Stimulated activated effector memory CD8-positive, alpha-beta T cell treated with anti-CD3 and anti-CD28 coated beads, Interleukin-12 subunit alpha, Interleukin-12 subunit beta, amount 100 ng/mL, for 72 hours (primary cell): ENCODE data around the gene CRIP3.

Experiments used
- ATAC-seq: fragments of 150-1000 bp; cut with Tn5 transposase; 2 replicates; pipeline ENCODE4 v1.10.0; 2021
- DNase-seq, 2 donors: peaks; one replicate each; pipeline ENCODE4 v3.0.0; 2021 to 2022; ENCODE audit warnings: low spot score in 2 of 2
- H3K27ac Mint-ChIP-seq: one replicate; pipeline ENCODE4 v1.8.0; 2022; ENCODE audit warnings: mild to moderate bottlenecking, mixed read lengths
- H3K36me3 Mint-ChIP-seq: one replicate; pipeline ENCODE4 v1.8.0; 2022; ENCODE audit warnings: mild to moderate bottlenecking, mixed read lengths
- H3K4me1 Mint-ChIP-seq: one replicate; pipeline ENCODE4 v1.8.0; 2022; ENCODE audit warnings: mixed read lengths
- H3K4me3 Mint-ChIP-seq: one replicate; pipeline ENCODE4 v1.8.0; 2022; ENCODE audit warnings: mild to moderate bottlenecking, mixed read lengths
- H3K9me3 Mint-ChIP-seq: one replicate; pipeline ENCODE4 v1.8.0; 2022; ENCODE audit warnings: mixed read lengths

CRIP3 gene

GRCh38 chr6:43298565-43299337 is 9.9 kb downstream of the CRIP3 start:
- Mint-ChIP-seq H3K4me1 (no peaks in the 10 kb centered on the region), H3K36me3 (no peaks in the 10 kb centered on the region), H3K9me3 (no peaks in the 10 kb centered on the region), H3K4me3 (no peak overlapping the region), H3K27ac (no peak overlapping the region)
- ATAC-seq (no peak), DNase-seq (no peak)

- DNase-seq = no peak
- H3K4me3 Mint-ChIP-seq = no peak within 1 kb of the TSS
- no peak for ATAC-seq
- no peaks in the 10 kb centered on the region for H3K36me3 Mint-ChIP-seq
- H3K9me3 Mint-ChIP-seq = no peaks in the 10 kb centered on the region
- H3K27ac Mint-ChIP-seq = no peak within 1 kb of the TSS
- H3K4me1 Mint-ChIP-seq = no peaks in the 10 kb centered on the region
Measured at GRCh38 chr6:43297644-43298564, 10.7 kb downstream of the CRIP3 start, which contains the start of gene SLC22A7. Gene SLC22A7 (plus strand): TSS chr6:43298260. CDS start chr6:43298359, 99 bp downstream.

GRCh38 chr6:43296780-43297497 is 11.7 kb downstream of the CRIP3 start:
- Mint-ChIP-seq H3K9me3 (no peaks in the 10 kb centered on the region), H3K36me3 (no peaks in the 10 kb centered on the region), H3K27ac (no peak overlapping the region), H3K4me3 (no peak overlapping the region), H3K4me1 (no peaks in the 10 kb centered on the region)
- ATAC-seq = no peak
- no peak for DNase-seq

GRCh38 chr6:43295456-43295855 is 13.2 kb downstream of the CRIP3 start:
- ATAC-seq (no peak), DNase-seq (no peak)
- H3K36me3 Mint-ChIP-seq = no peaks in the 10 kb centered on the region
- H3K9me3 Mint-ChIP-seq = no peaks in the 10 kb centered on the region
- no peaks in the 10 kb centered on the region for H3K4me1 Mint-ChIP-seq
- H3K27ac Mint-ChIP-seq = no peak overlapping the region
- no peak overlapping the region for H3K4me3 Mint-ChIP-seq

- ATAC-seq (no peak), DNase-seq (no peak)
- H3K36me3 Mint-ChIP-seq = no peaks in the 10 kb centered on the region
- H3K4me1 Mint-ChIP-seq = no peaks in the 10 kb centered on the region
- H3K27ac Mint-ChIP-seq = no peak overlapping the region
- H3K4me3 Mint-ChIP-seq = no peak overlapping the region
- no peaks in the 10 kb centered on the region for H3K9me3 Mint-ChIP-seq
Measured at GRCh38 chr6:43294536-43294935, 14.1 kb downstream of the CRIP3 start.

- no peak for DNase-seq
- no peak for ATAC-seq
- H3K4me3 Mint-ChIP-seq = no peak overlapping the region
- no peaks in the 10 kb centered on the region for H3K36me3 Mint-ChIP-seq
- H3K4me1 Mint-ChIP-seq = no peaks in the 10 kb centered on the region
- H3K9me3 Mint-ChIP-seq = no peaks in the 10 kb centered on the region
- no peak overlapping the region for H3K27ac Mint-ChIP-seq
Measured at GRCh38 chr6:43293698-43294097, 14.9 kb downstream of the CRIP3 start.

- DNase-seq = no peak
- no peaks in the 10 kb centered on the region for H3K9me3 Mint-ChIP-seq
- H3K27ac Mint-ChIP-seq = no peak overlapping the region
- no peaks in the 10 kb centered on the region for H3K4me1 Mint-ChIP-seq
- ATAC-seq = no peak
- H3K4me3 Mint-ChIP-seq = no peak overlapping the region
- no peaks in the 10 kb centered on the region for H3K36me3 Mint-ChIP-seq
Measured at GRCh38 chr6:43292763-43293318, 15.8 kb downstream of the CRIP3 start.

- H3K4me3 Mint-ChIP-seq = no peak overlapping the region
- no peak overlapping the region for H3K27ac Mint-ChIP-seq
- ATAC-seq = no peak
- no peaks in the 10 kb centered on the region for H3K9me3 Mint-ChIP-seq
- no peaks in the 10 kb centered on the region for H3K4me1 Mint-ChIP-seq
- no peaks in the 10 kb centered on the region for H3K36me3 Mint-ChIP-seq
- DNase-seq = no peak
Measured at GRCh38 chr6:43292341-43292740, 16.3 kb downstream of the CRIP3 start.

- H3K4me3 Mint-ChIP-seq = no peak overlapping the region
- H3K9me3 Mint-ChIP-seq = no peaks in the 10 kb centered on the region
- no peaks in the 10 kb centered on the region for H3K36me3 Mint-ChIP-seq
- ATAC-seq = no peak
- DNase-seq = no peak
- H3K4me1 Mint-ChIP-seq = no peaks in the 10 kb centered on the region
- no peak overlapping the region for H3K27ac Mint-ChIP-seq
Measured at GRCh38 chr6:43291708-43292107, 16.9 kb downstream of the CRIP3 start.

GRCh38 chr6:43290905-43291355 is 17.7 kb downstream of the CRIP3 start:
- Mint-ChIP-seq H3K9me3 (no peaks in the 10 kb centered on the region), H3K4me3 (no peak overlapping the region), H3K4me1 (no peaks in the 10 kb centered on the region), H3K36me3 (no peaks in the 10 kb centered on the region), H3K27ac (no peak overlapping the region)
- ATAC-seq (no peak), DNase-seq (no peak)

GRCh38 chr6:43290339-43290904 is 18.2 kb downstream of the CRIP3 start:
- Mint-ChIP-seq H3K4me1 (no peaks in the 10 kb centered on the region), H3K27ac (no peak overlapping the region), H3K4me3 (no peak overlapping the region), H3K9me3 (no peaks in the 10 kb centered on the region), H3K36me3 (no peaks in the 10 kb centered on the region)
- no peak for ATAC-seq
- no peak for DNase-seq

- Mint-ChIP-seq H3K36me3 (no peaks in the 10 kb centered on the region), H3K9me3 (no peaks in the 10 kb centered on the region), H3K27ac (no peak overlapping the region), H3K4me1 (no peaks in the 10 kb centered on the region), H3K4me3 (no peak overlapping the region)
- no peak for DNase-seq
- ATAC-seq = peak; percentile 15
Measured at GRCh38 chr6:43287717-43288679, 20.6 kb downstream of the CRIP3 start.

GRCh38 chr6:43286980-43287716 is 21.5 kb downstream of the CRIP3 start:
- DNase-seq (no peak), ATAC-seq (no peak)
- no peaks in the 10 kb centered on the region for H3K9me3 Mint-ChIP-seq
- H3K27ac Mint-ChIP-seq = no peak overlapping the region
- no peaks in the 10 kb centered on the region for H3K4me1 Mint-ChIP-seq
- H3K36me3 Mint-ChIP-seq = no peaks in the 10 kb centered on the region
- no peak overlapping the region for H3K4me3 Mint-ChIP-seq
